Muscle of back (tissue), 13 donors: Measurements from ENCODE around the gene BCL2L13. TPM values are rescaled to one million over a fixed set of nuclear protein-coding genes. Genes with fewer than 3 reads are reported as not detected.
A peak's percentile ranks its signal among the peaks of the same experiment; 100 is the strongest.

Experiments used
- DNase-seq, 3 donors: peaks; one replicate each; pipeline versions ENCODE4 v3.0.0 to v3.0.0-alpha.2; 2013
- long read RNA-seq, 9 donors: transcript quantifications; one replicate each; lab custom pipeline, GENCODE V29; 2026
- polyA plus RNA-seq, 10 donors: library from polyadenylated mRNA; unstranded; fragments of 120-200 nt; gene quantifications; one replicate each; pipeline ENCODE4 v1.2.1, GENCODE V29; 2013; ENCODE audit not compliant: insufficient read length in 10 of 10

Gene BCL2L13
- 10 to 100 TPM; 32.0 to 50.0 (median 42.4) TPM for polyA plus RNA-seq
- long read RNA-seq, donor 1, full-length matches to known transcripts = 12 of 12 reads
- long read RNA-seq, donor 1, partial matches to known transcripts = 0 of 12 reads
- long read RNA-seq, donor 1, other reads (novel, unspliced or antisense) = 0 of 12 reads
- long read RNA-seq, donor 2, full-length matches to known transcripts = 5 of 5 reads
- long read RNA-seq, donor 2, partial matches to known transcripts = 0 of 5 reads
- long read RNA-seq, donor 2, other reads (novel, unspliced or antisense) = 0 of 5 reads
- long read RNA-seq, donor 3 = 0 reads
- long read RNA-seq, donor 4, full-length matches to known transcripts = 7 of 12 reads
- long read RNA-seq, donor 4, partial matches to known transcripts = 5 of 12 reads
- long read RNA-seq, donor 4, other reads (novel, unspliced or antisense) = 0 of 12 reads
- long read RNA-seq, donor 5, full-length matches to known transcripts = 9 of 36 reads
- long read RNA-seq, donor 5, partial matches to known transcripts = 27 of 36 reads
- long read RNA-seq, donor 5, other reads (novel, unspliced or antisense) = 0 of 36 reads
- long read RNA-seq, donor 6, full-length matches to known transcripts = 10 of 68 reads
- long read RNA-seq, donor 6, partial matches to known transcripts = 46 of 68 reads
- long read RNA-seq, donor 6, other reads (novel, unspliced or antisense) = 12 of 68 reads
- long read RNA-seq, donor 7, full-length matches to known transcripts = 7 of 22 reads
- long read RNA-seq, donor 7, partial matches to known transcripts = 15 of 22 reads
- long read RNA-seq, donor 7, other reads (novel, unspliced or antisense) = 0 of 22 reads
- long read RNA-seq, donor 8, full-length matches to known transcripts = 4 of 27 reads
- long read RNA-seq, donor 8, partial matches to known transcripts = 10 of 27 reads
- long read RNA-seq, donor 8, other reads (novel, unspliced or antisense) = 13 of 27 reads
- long read RNA-seq, donor 9, partial matches to known transcripts = 0 of 2 reads
- long read RNA-seq, donor 9, other reads (novel, unspliced or antisense) = 0 of 2 reads

GRCh38 chr22:17638432-17639246 is at the start of gene BCL2L13:
TSS of gene BCL2L13 (plus strand) at chr22:17638757. CDS start at chr22:17655712, 16,955 bp downstream.
- DNase-seq = peak; percentile 87 to 98 (median 94)

- no peak for DNase-seq
Observed at GRCh38 chr22:17589810-17590375, 48.7 kb upstream of the BCL2L13 start.

DNA sequence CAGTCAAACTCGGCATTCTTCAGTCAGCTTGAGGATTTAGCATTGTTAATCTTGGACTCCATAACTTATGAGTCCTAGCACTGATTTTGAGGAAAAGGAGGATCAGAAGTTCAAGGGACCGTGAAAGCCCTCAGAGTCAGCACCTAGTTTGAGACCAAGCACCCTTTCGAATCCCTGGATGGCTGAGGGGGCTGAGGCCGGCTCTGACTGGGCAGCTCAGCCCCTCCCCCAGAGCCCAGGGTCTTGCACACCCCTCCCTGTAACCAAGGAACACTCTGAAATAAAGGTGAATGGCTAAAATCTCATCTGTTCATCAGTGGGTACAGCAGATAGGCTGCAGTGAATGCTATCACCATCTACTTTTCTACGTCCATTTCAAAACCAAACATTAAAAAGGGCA is 48.0 kb upstream of the BCL2L13 start:
- no peak for DNase-seq

DNA sequence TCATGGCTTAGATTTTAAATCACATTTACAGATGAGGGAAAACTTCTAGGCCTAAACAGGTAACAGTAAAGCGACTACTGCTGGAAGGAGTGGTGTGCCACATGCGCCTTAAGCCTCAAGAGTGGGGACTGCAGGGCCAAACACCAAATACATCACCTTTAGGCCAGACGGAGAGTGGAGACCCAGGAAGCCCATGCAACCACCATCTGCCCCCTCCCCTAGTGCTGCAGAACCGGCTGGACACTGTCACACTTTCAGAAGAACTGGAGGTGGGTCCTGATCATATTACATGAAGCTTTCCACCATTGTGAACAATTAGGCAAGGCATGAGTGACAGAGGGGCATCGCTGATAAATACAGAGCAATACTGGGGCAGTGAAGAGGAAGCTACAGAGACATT is 46.4 kb upstream of the BCL2L13 start:
- DNase-seq = no peak

- DNase-seq = no peak
Observed at GRCh38 chr22:17596226-17596625, 42.3 kb upstream of the BCL2L13 start.

DNA sequence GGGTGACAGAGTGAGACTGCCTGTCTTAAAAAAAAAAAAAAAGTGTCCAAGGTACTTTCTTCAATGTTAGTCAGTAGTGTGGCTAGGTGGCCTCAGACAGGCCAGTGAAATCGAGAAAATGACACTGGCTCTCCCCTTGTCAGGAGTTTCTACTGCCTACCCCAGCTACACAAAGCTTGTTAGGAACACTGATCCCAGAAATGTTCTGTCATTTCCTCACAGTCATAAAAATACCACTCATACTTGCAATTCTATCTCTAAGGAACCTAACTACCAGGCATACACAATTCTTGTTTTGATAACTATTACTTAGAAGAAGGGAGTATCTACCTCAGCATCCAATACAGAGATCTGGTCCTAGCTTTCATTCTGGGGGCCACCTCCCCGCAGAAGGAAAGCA is 41.3 kb upstream of the BCL2L13 start:
- no peak for DNase-seq

DNA sequence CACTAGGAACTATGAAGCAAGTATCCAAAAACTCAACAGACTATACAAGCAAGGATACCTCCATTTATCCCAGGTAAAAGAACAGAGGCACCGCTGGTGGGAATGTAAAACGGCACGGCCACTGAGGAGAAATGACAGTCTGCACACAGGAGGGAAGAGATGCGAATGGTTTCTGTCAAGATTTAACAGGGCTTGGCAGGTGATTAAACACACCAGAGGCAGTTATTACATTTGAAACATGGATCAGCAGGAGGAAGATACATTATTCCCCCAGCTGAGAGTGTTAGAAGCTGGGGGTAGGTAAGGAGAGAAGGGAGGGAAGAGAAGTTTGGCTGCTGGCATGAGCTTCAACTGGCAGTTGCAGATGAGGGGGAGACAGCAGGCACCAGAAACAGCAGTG is 40.2 kb upstream of the BCL2L13 start:
- no peak for DNase-seq

DNA sequence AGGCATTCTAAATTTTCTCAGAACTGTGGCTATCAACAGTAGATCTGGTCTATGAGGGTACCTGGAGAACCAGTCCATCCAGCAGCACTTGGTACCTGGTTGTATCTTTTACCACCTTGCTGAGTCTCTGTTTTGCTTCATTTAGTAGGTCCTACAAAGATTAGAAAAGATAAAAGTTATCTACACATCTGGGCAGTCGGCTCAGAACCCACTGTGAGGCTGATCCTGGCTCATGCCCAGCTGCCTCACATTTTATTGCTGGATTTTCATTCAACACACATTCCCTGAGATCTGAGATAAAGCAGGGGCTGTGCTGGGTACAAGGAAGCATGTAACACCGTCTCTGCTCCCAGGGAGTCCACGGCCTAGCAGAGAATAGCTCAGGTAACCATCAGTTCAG is 37.5 kb upstream of the BCL2L13 start:
- DNase-seq = no peak

- DNase-seq = no peak
Observed at GRCh38 chr22:17603668-17604067, 34.9 kb upstream of the BCL2L13 start.

- DNase-seq = peak in 2 of 3 donors; percentile 9 to 47
Observed at GRCh38 chr22:17606496-17606895, 32.1 kb upstream of the BCL2L13 start.

- no peak for DNase-seq
Observed at GRCh38 chr22:17607891-17608521, 30.6 kb upstream of the BCL2L13 start.

GRCh38 chr22:17612057-17612456 is 26.5 kb upstream of the BCL2L13 start:
- DNase-seq = no peak

DNA sequence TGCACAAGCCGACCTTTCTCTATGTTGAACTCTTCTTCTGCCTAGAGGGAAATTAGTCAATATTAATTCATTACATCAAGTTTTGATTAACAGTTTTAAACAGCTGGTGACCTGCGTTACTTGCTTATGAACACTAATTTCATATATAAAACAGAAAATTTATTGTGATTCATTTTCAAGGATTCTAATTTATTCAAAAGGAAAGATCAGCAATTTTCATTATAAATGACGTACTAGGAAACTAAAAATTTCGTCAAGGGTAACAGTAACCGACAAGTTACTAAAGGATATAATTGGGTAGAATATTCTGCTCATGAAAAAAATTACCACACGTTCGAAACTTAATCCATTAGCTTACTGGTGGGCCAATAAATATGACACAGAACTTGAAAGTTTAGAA is 25.3 kb upstream of the BCL2L13 start:
- DNase-seq = no peak

GRCh38 chr22:17627961-17628405 is 10.6 kb upstream of the BCL2L13 start:
- DNase-seq = no peak

DNA sequence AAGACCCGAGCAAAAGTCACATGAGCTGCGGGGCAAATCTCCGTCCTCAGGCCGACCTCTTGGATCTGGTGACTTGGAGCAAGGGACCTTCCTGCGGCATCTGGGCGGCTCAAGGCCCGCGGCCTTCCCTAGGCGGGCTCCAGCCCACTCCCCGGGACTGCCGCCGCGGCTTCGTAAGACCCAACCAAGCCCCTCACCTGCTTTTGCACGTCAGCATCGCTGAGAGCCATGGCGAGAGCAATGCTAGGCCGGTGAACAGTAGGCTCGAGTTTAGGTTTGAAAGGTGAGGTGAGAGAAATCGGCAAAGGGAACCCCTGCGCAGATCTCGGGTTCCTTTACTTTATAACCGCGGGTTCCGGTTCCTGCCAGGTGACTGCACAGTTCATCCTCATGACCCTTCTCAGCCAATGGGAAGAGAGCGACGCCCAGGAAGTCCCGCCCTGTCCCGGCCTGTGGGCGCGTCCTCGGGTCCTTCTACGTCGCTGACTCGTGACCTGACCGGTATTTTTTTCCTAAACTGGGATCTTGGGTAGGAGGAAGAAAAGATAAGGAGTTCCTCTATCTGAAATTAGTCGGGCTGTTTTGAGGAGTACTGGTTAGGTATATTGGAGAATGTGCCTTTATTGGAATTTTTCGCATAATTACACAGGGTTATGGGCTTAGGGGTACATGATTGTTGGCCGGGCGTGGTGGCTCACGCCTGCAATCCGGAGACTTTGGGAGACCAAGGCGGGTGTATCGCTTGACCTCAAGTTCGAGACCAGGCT is 10.0 kb upstream of the BCL2L13 start, which contains the start of gene ATP6V1E1:
ATP6V1E1 (minus strand) TSS at position 344 of the 767 bp plus-strand sequence; CDS start at position 230, 114 bp downstream.
- DNase-seq = peak; percentile 97 to 99 (median 98)

DNA sequence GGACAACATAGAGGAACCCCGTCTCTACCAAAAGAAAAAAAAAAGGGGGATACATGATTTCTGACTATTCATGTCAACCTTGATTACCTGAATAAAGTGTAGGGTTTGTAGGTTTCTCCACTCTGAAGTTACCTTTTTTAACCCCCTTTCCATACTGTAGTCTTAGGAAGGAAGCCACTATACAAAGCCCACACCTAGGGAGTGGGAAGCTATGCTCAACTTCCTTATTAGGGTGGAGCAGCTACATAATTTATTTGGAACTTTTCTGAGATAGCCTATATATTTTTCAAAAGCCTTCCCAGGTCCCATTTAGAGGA is 9.4 kb upstream of the BCL2L13 start:
- DNase-seq = no peak

DNA sequence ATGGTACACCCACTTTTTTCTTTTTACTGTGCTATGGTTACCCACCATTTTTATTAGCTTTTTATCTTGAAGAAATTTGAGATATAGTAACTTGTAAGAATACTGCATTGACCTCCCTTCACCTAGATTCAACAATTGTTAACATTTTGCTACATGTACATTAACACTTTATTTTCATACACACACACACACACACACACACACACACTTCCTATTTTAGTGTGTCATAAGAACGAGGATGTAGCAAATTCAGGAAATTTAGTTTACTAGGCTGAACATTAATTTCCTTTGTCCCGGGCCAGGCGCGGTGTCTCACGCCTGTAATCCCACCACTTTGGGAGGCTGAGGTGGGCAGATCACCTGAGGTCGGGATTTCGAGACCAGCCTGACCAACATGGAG is 8.9 kb upstream of the BCL2L13 start:
- DNase-seq = peak in 1 of 3 donors; percentile 5

GRCh38 chr22:17631076-17631565 is 7.4 kb upstream of the BCL2L13 start:
- no peak for DNase-seq

- DNase-seq = peak in 2 of 3 donors; percentile 6 to 58
Observed at GRCh38 chr22:17633217-17633997, 5.2 kb upstream of the BCL2L13 start.
